HG03378 (cell line): ENCODE data around the gene SPIN1.

Experiments
- ATAC-seq: cut with Tn5 transposase; IDR thresholded peaks from one replicate; pipeline ENCODE4 v1.9.1; 2021; ENCODE audit warnings: mild to moderate bottlenecking, moderate library complexity; ENCODE audit not compliant: unreplicated experiment

The SPIN1 gene

DNA sequence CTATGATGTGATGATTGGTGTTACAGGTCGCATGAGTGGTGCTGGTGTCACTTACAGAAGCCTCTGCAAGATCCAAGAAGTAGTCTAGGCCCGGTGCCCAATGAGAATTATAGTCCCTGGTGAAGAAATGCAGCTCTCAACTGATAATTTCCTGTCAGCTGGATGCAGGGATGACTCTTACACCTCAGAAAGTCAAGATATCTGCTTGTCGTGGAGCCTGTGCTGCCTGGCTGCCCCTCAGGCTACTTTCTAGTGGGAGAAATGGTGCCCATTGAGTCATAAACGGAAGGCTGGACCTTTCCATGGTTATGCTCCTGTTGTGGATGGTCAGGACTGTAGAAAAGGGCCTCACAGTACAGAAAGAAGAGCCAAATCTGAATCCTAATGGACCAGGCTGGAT is 99.9 kb downstream of the SPIN1 start:
- ATAC-seq: no peak

DNA sequence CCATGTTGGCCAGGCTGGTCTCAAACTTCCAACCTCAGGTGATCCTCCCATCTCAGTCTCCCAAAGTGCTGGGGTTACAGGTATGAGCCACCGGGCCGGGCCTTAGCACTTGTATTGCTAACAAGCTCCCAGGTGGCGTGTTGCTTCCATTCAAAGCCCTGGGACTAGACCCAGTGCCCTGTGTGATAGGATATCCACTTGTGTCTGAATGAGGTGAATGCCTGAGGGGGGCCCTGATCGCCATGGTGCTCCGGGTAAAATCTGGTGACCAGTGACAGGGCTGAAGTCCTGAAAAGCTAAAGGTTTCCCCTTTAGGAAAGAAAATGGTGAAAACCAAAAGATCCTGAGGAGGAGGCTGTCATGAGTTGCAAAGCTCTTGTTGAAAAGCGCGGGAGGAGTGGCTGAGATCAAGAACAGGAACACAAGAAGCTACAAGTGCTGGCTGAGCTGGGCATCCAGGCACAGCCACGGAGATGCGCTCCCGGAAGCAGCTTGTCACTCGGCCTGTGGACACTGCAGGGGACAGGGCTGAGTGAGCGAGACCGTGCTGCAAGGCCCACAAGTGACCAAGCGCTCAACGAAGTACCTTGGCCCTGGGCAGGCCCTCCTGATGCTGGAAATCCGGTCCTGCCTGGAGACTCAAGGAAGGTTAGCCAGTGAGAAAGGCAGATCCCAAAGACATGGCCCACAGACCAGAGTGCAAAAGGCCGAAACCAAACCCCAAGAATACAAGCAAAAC is 106.9 kb downstream of the SPIN1 start:
- no peak for ATAC-seq

DNA sequence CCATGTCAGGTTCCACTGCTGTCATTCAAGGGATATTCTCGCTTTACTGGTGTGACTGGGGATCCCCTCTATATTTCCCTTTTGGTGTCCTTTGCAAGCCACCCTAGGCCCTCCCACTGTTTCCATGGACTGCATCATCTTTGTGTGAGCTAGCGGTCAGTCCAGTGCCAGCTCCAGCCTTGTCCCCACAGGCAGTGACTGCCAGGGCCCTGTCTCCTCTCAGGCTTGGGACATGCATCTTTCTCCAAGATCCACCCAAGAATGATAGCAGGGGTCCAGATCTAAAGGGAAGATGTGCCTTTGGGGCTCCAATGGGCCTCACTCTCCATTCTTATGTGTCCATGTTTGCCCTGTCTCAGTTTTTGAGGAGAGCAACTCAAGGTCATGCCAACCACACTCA is 109.0 kb downstream of the SPIN1 start:
- no peak for ATAC-seq

DNA sequence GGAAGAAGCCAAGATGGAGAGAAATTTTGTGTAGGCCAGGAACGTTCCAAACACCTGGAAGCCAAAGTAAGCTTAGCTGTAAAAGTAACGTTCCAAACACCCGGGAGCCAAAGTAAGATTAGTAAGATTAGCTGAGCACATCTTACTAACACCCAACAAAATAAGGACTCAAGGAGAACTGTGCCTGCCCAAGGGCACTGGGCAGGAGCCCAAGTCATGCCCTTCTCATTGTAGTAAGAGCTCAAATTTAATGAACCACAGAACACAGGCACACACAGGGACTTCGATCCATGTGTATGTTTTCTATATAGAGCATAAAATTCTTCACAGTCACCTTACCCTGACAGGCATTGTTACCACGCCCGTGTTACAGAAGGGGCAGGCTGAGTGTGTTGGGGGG is 110.6 kb downstream of the SPIN1 start:
- ATAC-seq: no peak

DNA sequence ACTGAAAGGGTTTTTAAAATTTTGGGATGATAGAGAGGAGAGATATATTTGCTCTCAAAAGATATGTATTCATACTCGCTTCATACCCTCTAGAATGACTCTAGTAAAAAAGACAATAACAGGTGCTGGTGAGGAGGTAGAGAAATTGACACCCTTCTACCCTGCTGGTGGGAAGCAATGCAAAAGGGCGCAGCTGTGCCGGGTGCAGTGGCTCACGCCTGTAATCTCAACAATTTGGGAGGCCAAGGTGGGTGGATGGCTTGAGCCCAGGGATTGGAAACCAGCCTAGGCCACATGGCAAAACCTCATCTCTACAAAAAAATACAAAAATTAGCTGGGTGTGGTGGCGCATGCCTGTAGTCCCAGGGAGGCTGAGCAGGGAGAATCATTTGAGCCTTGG is 112.8 kb downstream of the SPIN1 start:
- no peak for ATAC-seq

DNA sequence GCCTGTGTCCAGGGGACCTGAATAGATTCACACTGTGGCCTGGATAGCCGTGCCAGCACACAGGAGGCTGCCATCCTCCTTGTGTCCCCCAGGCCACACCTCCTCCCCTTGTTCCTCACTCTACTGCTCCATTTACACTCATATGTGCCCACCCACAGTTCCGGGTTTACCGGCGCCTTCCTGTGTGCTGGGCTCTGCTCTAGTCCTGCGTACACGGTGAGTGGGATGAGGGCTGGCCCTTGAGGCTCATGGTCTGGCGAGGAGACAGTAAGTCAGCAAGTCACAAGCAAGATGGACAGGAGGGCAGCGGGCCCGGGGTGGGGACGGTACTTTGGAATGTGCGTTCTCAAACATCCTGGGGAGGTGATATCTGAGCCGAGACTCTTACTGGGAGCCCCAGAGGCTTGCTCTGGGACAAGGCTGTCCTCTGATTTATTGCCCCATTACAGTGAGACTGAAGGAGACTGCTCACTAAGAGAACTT is 114.3 kb downstream of the SPIN1 start:
- no peak for ATAC-seq

DNA sequence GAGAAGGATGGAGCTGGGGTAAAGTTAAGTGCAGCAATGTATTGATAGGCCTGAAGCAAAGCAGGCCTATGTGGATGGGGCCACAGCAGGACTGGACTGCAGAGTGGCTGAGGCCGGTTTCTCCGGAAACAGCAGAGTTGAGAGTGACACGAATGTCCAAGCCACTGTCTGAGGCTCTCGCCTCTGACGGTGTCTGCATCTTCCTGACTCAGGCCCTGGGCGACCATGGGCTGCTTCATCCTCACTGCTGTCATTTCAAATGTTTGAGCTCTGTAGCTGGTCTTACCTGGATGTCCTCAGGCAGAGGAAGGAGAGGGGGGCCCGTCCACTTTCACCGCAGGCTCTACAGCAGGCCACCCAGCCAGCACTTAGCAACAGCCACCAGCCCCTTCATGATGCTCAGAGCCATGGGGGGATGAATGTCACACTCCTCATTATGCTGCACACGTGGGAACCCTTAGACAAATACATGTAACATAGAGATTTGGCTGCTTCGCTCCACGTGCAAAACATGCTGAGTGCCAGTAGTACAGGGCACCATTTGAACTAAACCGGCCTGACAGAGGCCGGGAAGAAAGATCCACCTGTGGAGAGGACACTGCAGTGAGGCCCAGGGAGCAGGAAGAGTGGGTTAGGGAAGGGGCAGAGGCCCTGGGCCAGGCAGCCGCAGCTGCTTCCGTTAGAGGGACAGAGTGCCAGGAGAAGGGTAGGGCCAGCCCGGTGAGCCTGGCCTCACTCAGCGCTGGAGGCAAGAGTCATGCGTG is 115.0 kb downstream of the SPIN1 start:
- ATAC-seq: no peak

DNA sequence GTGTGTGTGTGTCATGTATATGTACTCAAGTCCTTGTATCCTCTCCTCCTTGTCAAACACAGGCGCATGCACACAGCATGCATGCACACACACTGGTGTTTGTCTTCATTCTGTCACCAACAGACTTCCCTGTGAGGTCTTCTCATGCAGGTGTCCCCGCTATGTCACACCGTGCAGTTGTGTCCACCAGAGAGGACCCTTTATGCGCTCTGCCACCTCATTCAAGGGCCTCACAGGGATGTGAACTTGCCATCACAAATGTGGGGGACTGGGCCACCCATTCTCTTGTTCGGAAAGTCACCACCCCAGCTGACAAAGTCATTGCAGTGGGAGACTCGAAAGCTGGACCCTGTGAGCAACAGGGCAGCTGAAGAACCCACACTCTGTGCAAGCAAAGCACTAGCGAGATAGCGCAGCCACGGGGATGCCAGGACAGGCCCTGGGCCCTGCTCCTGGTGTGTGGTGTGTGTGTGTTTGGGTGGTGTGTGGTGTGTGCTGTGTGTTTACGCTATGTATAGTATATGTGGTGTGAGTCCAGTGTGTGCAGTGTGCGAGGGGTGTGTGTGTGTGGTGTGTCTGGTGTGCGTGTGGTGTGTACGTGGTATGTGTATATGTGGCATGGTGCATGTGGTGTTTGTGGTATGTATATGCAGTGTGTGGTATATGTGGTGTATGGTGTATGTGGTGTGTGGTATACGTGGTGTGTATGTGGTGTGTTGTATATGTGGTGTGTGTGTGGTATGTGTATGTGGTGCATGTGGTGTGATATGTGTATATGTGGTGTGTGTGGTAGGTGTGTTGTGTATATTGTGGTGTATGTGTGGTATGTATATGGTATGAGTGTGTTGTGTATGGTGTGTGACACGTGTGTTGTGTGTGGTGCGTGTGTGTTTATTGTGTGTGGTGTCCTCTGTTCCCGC is 115.9 kb downstream of the SPIN1 start:
- ATAC-seq: no peak

DNA sequence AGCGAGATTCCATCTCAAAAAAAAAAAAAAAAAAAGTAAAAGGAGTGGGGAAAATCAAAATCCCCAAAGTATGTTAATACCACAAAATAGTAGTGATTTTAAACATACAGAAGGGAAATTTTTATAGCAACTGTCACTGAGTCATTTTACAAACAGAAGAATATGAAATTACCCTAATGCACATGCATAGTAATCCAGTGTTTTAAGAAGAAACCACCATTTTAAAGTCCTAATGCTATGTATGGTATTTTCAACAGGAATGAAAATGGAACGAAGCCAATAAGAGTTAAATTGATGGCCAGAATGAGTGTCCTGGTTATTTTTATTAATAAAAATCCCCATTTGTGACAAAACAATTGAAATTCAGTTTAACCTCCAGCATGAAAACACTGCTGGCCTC is 120.1 kb downstream of the SPIN1 start:
- ATAC-seq: no peak

DNA sequence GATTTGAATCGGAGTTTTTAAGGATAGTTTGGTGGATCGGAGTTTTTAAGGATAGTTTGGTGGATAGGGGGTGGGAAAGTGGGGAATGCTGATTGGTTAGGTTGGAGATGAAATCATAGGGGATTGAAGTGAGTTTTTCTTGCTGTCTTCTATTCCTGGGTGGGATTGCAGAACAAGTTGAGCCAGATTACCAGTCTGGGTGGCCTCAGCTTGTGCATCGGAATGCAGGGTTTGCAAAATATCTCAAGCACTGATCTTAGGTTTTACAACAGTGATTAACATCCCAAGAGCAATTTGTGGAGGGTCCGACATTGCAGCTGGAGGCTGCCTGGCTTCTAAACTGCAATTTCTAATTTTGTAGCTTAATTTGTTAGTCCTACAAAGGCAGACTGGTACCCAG is 123.7 kb downstream of the SPIN1 start:
- no peak for ATAC-seq

DNA sequence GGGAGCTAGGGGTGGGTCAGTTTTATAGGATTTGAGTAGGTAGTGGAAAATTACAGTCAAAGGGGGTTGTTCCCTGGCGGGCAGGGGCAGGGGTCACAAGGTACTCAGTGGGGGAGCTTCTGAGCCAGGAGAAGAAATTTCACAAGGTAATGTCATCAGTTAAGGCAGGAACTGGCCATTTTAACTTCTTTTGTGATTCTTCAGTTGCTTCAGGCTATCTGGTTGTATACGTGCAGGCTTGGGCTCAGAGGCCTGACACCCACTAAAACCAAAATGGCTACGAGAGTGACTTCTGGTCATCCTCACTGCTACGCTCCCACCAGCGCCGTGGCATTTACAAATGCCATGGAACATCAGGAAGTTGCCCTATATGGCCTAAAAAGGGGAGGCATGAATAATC is 126.0 kb downstream of the SPIN1 start:
- ATAC-seq: no peak

DNA sequence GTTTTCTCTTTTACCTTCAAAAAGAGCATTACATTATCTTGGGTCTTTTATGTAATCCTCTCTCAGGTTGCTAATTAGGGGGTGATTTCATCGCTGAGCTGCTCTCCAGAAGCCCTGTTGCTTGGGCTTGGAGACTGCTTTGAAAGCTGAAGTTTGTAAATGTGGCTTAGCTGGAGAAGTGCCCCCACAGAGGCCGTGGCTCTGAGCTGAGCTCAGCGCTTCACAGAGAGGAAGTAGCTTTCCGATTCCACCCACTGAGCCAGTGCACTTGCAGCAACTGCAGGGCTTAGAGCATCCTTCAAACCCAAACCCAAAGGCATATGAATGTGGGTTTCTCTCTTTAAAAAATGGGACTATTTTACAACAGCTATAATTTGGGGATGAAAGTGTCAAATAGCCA is 133.1 kb downstream of the SPIN1 start:
- ATAC-seq: no peak

DNA sequence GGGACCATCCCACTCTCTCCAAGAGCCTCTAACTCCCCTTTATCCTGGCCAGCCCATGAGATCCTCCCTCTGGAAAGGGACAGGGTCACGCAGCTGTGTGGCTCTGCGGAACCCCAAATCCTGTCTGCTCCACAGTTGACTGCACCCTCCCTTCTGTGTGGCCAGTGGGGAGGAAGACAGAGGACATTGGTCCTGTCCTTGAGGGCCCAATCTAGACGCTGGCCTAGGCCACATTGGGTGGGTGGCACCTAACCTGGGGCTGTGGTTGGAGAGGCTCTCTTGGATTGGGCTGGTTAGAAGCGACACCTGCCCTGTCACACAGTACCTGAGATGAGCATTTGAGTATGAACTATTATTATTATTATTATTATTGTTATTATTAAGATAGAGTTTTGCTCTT is 134.1 kb downstream of the SPIN1 start:
- no peak for ATAC-seq

DNA sequence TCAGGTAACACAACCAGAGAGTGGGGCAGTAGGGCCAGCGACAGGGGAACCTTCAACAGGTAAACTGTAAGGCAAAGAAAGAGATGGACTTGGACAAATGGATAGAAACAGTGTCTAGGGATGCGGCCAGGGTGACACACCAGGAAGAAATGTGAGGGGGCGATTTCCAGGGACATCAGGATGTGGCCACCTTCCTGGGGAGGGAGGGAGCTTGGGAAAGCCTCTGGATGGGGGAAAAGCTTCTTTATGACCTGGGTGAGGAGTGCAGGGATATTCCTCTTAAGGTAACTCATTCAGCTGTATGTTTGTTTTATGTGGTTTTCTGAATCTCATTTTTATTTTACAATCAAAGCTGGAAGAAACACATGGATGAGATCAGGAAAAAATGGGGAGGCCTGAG is 134.8 kb downstream of the SPIN1 start:
- no peak for ATAC-seq

DNA sequence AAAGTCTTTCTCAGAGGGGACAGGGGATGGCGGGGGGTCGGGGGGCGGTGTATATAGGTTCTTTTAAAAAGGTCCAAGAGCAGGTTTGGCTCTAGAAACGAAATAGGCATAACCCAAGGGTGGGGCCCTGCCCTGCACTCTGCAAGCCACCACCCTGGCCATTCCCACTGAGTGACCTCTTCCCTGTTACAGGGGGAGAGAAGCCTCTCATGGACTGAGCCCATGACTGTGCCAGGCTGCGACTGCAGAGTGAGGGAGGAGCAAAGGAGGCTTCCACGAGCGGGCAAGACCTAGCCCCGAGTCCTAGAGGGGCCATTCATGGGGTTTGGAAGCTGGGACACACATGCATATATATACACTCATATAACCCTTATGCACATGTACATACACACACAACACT is 136.7 kb downstream of the SPIN1 start:
- ATAC-seq: no peak

DNA sequence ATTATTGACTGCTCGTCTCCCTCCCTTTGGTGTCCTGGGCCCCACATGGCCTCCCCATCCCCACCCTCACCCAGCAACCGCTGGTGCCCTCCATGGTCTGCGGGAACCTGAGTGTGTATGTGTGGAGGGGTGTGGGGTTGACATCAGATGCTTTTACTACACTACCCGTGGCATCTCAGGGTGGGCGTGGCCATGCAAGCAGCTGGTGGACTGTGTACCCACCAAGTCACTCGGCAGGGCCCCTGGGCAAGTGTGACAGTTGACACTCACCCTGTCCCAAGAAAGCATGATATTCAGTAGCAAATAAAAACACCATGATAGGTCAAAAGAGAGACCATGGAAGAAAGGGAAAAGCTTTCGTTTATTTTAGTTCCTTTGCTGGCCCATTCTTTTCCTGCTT is 139.4 kb downstream of the SPIN1 start:
- no peak for ATAC-seq
